K562 (cell line): Measurements from ENCODE around the gene KNDC1. TPM values are rescaled to one million over a fixed set of nuclear protein-coding genes. Genes with fewer than 3 reads are reported as not detected.

Source experiments
- BHLHE40 ChIP-seq: IDR thresholded peaks from 2 replicates; pipeline ENCODE4 v1.6.1; 2011; ENCODE audit warnings: low read length, improper control_type of control experiment
- CCNT2 ChIP-seq: IDR thresholded peaks from 2 replicates; pipeline ENCODE4 v1.6.1; 2011; ENCODE audit warnings: borderline replicate concordance, low read depth, mild to moderate bottlenecking, moderate library complexity, mixed read lengths, low read length; ENCODE audit not compliant: insufficient read length; ENCODE audit errors: extremely low read depth
- HNRNPH1 ChIP-seq: fragments of 200-400 bp; formaldehyde crosslinking; optimal IDR thresholded peaks from 2 replicates; pipeline ENCODE3; 2017; ENCODE audit warnings: low read depth, mild to moderate bottlenecking, low read length, moderate library complexity
- HOXB6 ChIP-seq: fragments of 250-450 bp; sonication (Bioruptor Pico); IDR thresholded peaks from 2 replicates; pipeline ENCODE4 v1.5.1; 2022; ENCODE audit warnings: mild to moderate bottlenecking, borderline replicate concordance
- PPARD ChIP-seq: fragments of 250-450 bp; sonication (Bioruptor Pico); IDR thresholded peaks from 2 replicates; pipeline ENCODE4 v1.8.0; 2022; ENCODE audit warnings: inconsistent platforms, mild to moderate bottlenecking, moderate library complexity
- RAD21 ChIP-seq, 2 experiments: fragments of 250-450 bp in 1 of 2; fragments of 450-650 bp in 1 of 2; sonication (Bioruptor Pico) in 1 of 2; formaldehyde crosslinking in 1 of 2; IDR thresholded peaks in 1 of 2; conservative IDR thresholded peaks in 1 of 2; 2 replicates each; pipeline versions ENCODE4 v1.4.0 to v1.8.0; 2020 to 2022; ENCODE audit warnings: mild to moderate bottlenecking in 2 of 2, moderate library complexity in 1 of 2
- RBFOX2 ChIP-seq: fragments of 200-400 bp; formaldehyde crosslinking; IDR thresholded peaks from 2 replicates; pipeline ENCODE4 v1.6.1; 2017; ENCODE audit warnings: low read depth, mild to moderate bottlenecking, low read length, moderate library complexity
- SIN3A ChIP-seq, 2 experiments: fragments of 150-350 bp in 1 of 2; IDR thresholded peaks; 2 replicates each; pipeline ENCODE4 v1.6.1; 2011 to 2016; ENCODE audit warnings: borderline replicate concordance in 2 of 2, low read depth in 2 of 2, low read length in 2 of 2, mild to moderate bottlenecking in 2 of 2, moderate library complexity in 2 of 2; ENCODE audit not compliant: control insufficient read depth in 1 of 2
- U2AF2 ChIP-seq: fragments of 200-400 bp; formaldehyde crosslinking; optimal IDR thresholded peaks from 2 replicates; pipeline ENCODE3; 2017; ENCODE audit warnings: low read depth, mild to moderate bottlenecking, low read length
- ZNF175 ChIP-seq: fragments of 200-800 bp; sonication (Bioruptor generic); IDR thresholded peaks from 2 replicates; pipeline ENCODE4 v1.6.1; 2016; ENCODE audit warnings: low read depth, mild to moderate bottlenecking, missing genetic modification characterization, missing compliant biosample characterization
- ZNF282 ChIP-seq: sonication (generic); formaldehyde crosslinking; IDR thresholded peaks from 2 replicates; pipeline ENCODE4 v1.8.1; 2023; ENCODE audit warnings: missing genetic modification reagents
- ZNF75A ChIP-seq: fragments of 450-650 bp; formaldehyde crosslinking; IDR thresholded peaks from 2 replicates; pipeline ENCODE4 v1.4.0; 2020; ENCODE audit warnings: mild to moderate bottlenecking
- ZSCAN29 ChIP-seq: fragments of 450-650 bp; IDR thresholded peaks from 2 replicates; pipeline ENCODE4 v1.6.1; 2017
- polyA plus RNA-seq, 8 experiments: library from polyadenylated mRNA; depleted of rRNA in 4 of 8; stranded (reverse) in 5 of 8; unstranded in 3 of 8; fragments of >200 nt; fragmentation: Nextera tagmentation in 2 of 8; fragmentation: Illumina TruSeq in 1 of 8; extraction: Ambion mirVana in 2 of 8; extraction: Trizol in 1 of 8; gene quantifications; 2 replicates each; pipeline versions ENCODE4 v1.2.1 to v1.2.3, GENCODE V29; 2011 to 2014; ENCODE audit warnings: inconsistent platforms in 1 of 8, missing spikeins in 1 of 8
- total RNA-seq, 7 experiments: library from RNA; depleted of rRNA in 6 of 7; stranded (reverse); fragments of >200 nt in 6 of 7; fragmentation: Illumina TruSeq in 2 of 7; extraction: Trizol in 2 of 7; gene quantifications; 2 replicates each; pipeline versions ENCODE4 v1.2.1 to v1.2.3, GENCODE V29; 2011 to 2021; ENCODE audit warnings: low replicate concordance in 1 of 7
- TF ChIP-seq, protein P1 (sequence below): fragments of 250-450 bp; sonication (Bioruptor Pico); IDR thresholded peaks from 2 replicates; pipeline ENCODE4 v1.4.0; 2020; ENCODE audit warnings: mild to moderate bottlenecking, moderate library complexity
- TF ChIP-seq, protein P2 (sequence below), 2 experiments: fragments of 450-650 bp; formaldehyde crosslinking in 1 of 2; IDR thresholded peaks; 2 replicates each; pipeline versions ENCODE4 v1.4.0 to v1.6.1; 2014 to 2020; ENCODE audit warnings: mild to moderate bottlenecking in 2 of 2, borderline replicate concordance in 1 of 2, low read depth in 1 of 2

KNDC1 gene
- total and polyA plus RNA-seq, 9 of the 15 experiments (the other 6 are each of a cell fraction or from before 2014, with no cell fraction given) = 0.07 to 0.26 (median 0.11) TPM; not detected in 6

DNA sequence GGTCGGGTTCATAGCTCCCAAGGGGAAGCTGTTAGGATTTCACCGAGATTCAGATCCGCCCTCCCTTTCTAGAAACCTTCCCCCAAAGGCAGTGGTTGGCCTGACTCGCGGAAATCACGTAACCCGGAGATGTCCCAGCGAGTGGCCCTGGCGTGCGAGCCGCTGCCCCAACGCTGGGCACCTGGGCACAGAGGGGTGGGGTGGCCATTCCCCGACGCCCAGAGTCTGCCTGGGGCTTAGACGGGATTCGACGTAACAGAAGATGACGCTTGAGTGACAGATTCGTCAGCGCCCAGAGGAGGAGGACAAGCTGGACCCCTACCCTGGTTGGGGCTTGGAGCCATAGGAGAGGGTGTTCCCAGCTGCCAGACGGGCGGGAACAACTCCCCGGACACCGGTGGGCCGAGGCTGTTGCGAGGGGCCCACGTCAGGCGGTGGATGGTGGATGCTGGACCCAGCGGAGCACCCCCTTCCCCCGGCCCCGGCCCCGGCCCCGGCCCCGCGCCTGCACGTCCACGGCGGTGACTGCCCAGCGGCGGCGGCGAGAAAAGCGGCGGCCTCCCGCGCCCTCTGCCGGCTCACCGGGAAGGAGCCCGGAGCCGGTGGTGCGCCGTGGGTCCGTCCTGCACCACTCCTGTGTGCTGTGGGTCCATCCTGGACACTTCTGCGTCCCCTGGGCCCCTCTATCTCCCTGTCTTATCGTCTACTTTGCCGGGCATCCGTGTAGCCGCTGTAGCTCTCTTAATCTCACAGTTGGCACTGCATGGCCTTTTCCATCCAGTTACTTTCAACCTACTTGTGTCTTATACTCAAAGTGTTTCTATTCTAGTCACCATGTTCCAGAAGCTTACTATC is 35.4 kb upstream of the KNDC1 start (continued):
- no peak for TF ChIP-seq SIN3A (IDR thresholded peaks at IDR 0.05; ENCODE audit: borderline replicate concordance in 2 of 2, control insufficient read depth in 1 of 2, low read depth in 2 of 2, low read length in 2 of 2)
- no peak for TF ChIP-seq ZNF175 (CRISPR knock-in tag)
- TF ChIP-seq BHLHE40 = no peak
- TF ChIP-seq ZNF75A (CRISPR knock-in tag) = no peak
- TF ChIP-seq HNRNPH1 = no peak
- TF ChIP-seq U2AF2 = no peak
- TF ChIP-seq, protein P1, sequence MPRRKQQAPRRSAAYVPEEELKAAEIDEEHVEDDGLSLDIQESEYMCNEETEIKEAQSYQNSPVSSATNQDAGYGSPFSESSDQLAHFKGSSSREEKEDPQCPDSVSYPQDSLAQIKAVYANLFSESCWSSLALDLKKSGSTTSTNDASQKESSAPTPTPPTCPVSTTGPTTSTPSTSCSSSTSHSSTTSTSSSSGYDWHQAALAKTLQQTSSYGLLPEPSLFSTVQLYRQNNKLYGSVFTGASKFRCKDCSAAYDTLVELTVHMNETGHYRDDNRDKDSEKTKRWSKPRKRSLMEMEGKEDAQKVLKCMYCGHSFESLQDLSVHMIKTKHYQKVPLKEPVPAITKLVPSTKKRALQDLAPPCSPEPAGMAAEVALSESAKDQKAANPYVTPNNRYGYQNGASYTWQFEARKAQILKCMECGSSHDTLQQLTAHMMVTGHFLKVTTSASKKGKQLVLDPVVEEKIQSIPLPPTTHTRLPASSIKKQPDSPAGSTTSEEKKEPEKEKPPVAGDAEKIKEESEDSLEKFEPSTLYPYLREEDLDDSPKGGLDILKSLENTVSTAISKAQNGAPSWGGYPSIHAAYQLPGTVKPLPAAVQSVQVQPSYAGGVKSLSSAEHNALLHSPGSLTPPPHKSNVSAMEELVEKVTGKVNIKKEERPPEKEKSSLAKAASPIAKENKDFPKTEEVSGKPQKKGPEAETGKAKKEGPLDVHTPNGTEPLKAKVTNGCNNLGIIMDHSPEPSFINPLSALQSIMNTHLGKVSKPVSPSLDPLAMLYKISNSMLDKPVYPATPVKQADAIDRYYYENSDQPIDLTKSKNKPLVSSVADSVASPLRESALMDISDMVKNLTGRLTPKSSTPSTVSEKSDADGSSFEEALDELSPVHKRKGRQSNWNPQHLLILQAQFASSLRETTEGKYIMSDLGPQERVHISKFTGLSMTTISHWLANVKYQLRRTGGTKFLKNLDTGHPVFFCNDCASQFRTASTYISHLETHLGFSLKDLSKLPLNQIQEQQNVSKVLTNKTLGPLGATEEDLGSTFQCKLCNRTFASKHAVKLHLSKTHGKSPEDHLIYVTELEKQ = no peak
- no peak for TF ChIP-seq HOXB6 (CRISPR knock-in tag)
- TF ChIP-seq PPARD (CRISPR knock-in tag) = no peak
- no peak for TF ChIP-seq RBFOX2
- TF ChIP-seq RAD21 (CRISPR knock-in tag; conservative IDR thresholded peaks at IDR 0.05 in 1 of 2, IDR thresholded peaks at IDR 0.05 in 1 of 2) = peak; percentile 43 to 60; a peak in 3 of 4 replicates
- no peak for TF ChIP-seq CCNT2
- TF ChIP-seq, protein P2, sequence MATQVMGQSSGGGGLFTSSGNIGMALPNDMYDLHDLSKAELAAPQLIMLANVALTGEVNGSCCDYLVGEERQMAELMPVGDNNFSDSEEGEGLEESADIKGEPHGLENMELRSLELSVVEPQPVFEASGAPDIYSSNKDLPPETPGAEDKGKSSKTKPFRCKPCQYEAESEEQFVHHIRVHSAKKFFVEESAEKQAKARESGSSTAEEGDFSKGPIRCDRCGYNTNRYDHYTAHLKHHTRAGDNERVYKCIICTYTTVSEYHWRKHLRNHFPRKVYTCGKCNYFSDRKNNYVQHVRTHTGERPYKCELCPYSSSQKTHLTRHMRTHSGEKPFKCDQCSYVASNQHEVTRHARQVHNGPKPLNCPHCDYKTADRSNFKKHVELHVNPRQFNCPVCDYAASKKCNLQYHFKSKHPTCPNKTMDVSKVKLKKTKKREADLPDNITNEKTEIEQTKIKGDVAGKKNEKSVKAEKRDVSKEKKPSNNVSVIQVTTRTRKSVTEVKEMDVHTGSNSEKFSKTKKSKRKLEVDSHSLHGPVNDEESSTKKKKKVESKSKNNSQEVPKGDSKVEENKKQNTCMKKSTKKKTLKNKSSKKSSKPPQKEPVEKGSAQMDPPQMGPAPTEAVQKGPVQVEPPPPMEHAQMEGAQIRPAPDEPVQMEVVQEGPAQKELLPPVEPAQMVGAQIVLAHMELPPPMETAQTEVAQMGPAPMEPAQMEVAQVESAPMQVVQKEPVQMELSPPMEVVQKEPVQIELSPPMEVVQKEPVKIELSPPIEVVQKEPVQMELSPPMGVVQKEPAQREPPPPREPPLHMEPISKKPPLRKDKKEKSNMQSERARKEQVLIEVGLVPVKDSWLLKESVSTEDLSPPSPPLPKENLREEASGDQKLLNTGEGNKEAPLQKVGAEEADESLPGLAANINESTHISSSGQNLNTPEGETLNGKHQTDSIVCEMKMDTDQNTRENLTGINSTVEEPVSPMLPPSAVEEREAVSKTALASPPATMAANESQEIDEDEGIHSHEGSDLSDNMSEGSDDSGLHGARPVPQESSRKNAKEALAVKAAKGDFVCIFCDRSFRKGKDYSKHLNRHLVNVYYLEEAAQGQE (IDR thresholded peaks at IDR 0.05; ENCODE audit: borderline replicate concordance) = peak; percentile 50; the same call in 1 of the 2 replicates
- TF ChIP-seq, protein P2 (CRISPR knock-in tag; IDR thresholded peaks at IDR 0.05; ENCODE audit: low read depth) = no peak
- TF ChIP-seq ZNF282 (CRISPR knock-in tag) = no peak
- TF ChIP-seq ZSCAN29 = no peak
